ENCODE data around the gene RAE1. TPM values are rescaled to one million over a fixed set of nuclear protein-coding genes. Genes with fewer than 3 reads are reported as not detected.
A peak's percentile ranks its signal among the peaks of the same experiment; 100 is the strongest.

RAE1 gene
- total and polyA plus RNA-seq, 12 donors = 6.2 to 19.9 (median 15.5) TPM

GRCh38 chr20:57411406-57412283, 60.6 kb downstream of the RAE1 start:
- H3K27me3 ChIP-seq = no peaks in the 10 kb centered on the region
- H3K27ac ChIP-seq = no peak overlapping the region
- peak in 1 of 8 donors; percentile 1 for ATAC-seq
- no peaks in the 10 kb centered on the region for H3K9me3 ChIP-seq
- H3K36me3 ChIP-seq = peaks cover 0 to 34% (median 15%) of the 10 kb centered on the region in 9 donors
- intact Hi-C loops (cut with DNase I) = no loop called here
- 85 to 89% methylated on average over 31 of the region's 31 CpGs for WGBS, 2 donors
- H3K4me1 ChIP-seq = peaks cover 6 to 39% (median 24%) of the 10 kb centered on the region in 9 donors
- H3K4me3 ChIP-seq = no peak overlapping the region
- DNase-seq = no peak
- no peak for TF ChIP-seq CTCF (IDR thresholded peaks at IDR 0.05)

- DNase-seq = no peak
- 73 to 76% methylated on average over 8 of the region's 8 CpGs for WGBS, 2 donors
- H3K36me3 ChIP-seq = peaks cover 0 to 26% (median 13%) of the 10 kb centered on the region in 9 donors
- TF ChIP-seq CTCF (IDR thresholded peaks at IDR 0.05) = no peak
- intact Hi-C loops (cut with DNase I) = no loop called here
- H3K4me1 ChIP-seq = peaks cover 2 to 33% (median 21%) of the 10 kb centered on the region in 9 donors
- no peaks in the 10 kb centered on the region for H3K9me3 ChIP-seq
- H3K4me3 ChIP-seq = no peak overlapping the region
- H3K27ac ChIP-seq = no peak overlapping the region
- no peak for ATAC-seq
- H3K27me3 ChIP-seq = no peaks in the 10 kb centered on the region
Measured at GRCh38 chr20:57412347-57413029, 61.4 kb downstream of the RAE1 start.

GRCh38 chr20:57413986-57414385, 62.9 kb downstream of the RAE1 start:
- no peak overlapping the region for H3K4me3 ChIP-seq
- H3K27me3 ChIP-seq = no peaks in the 10 kb centered on the region
- TF ChIP-seq CTCF (IDR thresholded peaks at IDR 0.05) = no peak
- H3K9me3 ChIP-seq = no peaks in the 10 kb centered on the region
- H3K4me1 ChIP-seq = peaks cover 0 to 18% (median 11%) of the 10 kb centered on the region in 9 donors
- DNase-seq = no peak
- peaks cover 0 to 12% (median 0%) of the 10 kb centered on the region in 9 donors for H3K36me3 ChIP-seq
- ATAC-seq = no peak
- 93 to 96% methylated on average over 10 of the region's 10 CpGs for WGBS, 2 donors
- intact Hi-C loops (cut with DNase I) = no loop called here
- no peak overlapping the region for H3K27ac ChIP-seq

GRCh38 chr20:57414867-57415592, 64.0 kb downstream of the RAE1 start:
- Histone ChIP-seq H3K4me3 (no peak overlapping the region), H3K27ac (no peak overlapping the region), H3K4me1 (peaks cover 0 to 7% (median 4%) of the 10 kb centered on the region in 9 donors), H3K27me3 (no peaks in the 10 kb centered on the region), H3K36me3 (peaks cover 0 to 3% (median 0%) of the 10 kb centered on the region in 9 donors), H3K9me3 (no peaks in the 10 kb centered on the region)
- DNase-seq (no peak), ATAC-seq (no peak)
- WGBS, 2 donors = 71 to 77% methylated on average over 19 of the region's 19 CpGs
- TF ChIP-seq CTCF (IDR thresholded peaks at IDR 0.05) = no peak
- intact Hi-C loops (cut with DNase I) = no loop called here

Data from heart right ventricle (tissue), 16 donors.